AG09319 (cell line): ENCODE data around the gene ARID1A.

Experiments
- DNase-seq: peaks from one replicate; pipeline ENCODE4 v3.0.0-alpha.2; 2010; ENCODE audit warnings: low read depth; ENCODE audit errors: extremely low read depth
- CTCF ChIP-seq: IDR thresholded peaks from 2 replicates; pipeline ENCODE4 v1.5.1; 2011; ENCODE audit warnings: low read depth, mild to moderate bottlenecking, inconsistent platforms, low read length, moderate library complexity

The ARID1A gene

DNA sequence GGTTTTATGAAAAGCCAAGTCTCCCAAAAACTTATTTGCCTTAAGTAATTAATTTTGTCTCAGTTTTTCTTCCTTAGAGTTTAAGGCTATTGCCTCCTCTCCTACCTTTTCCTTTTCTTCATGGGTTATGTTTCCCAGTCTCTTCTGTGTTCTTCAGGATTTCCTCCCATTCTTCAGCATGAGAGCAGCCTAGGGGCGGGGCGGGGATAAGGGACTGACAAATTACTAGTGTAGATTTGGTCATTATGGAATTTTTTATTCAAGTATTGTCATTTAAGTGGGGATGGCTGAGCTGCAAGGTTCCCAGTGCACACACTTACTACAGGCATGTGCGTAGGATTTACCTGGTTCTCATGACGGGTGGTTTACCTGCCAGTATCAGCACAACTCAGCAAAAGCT is 56.7 kb downstream of the ARID1A start:
- no peak for DNase-seq
- TF ChIP-seq CTCF = no peak

GRCh38 chr1:26754086-26754874 is 58.5 kb downstream of the ARID1A start:
- DNase-seq = no peak

GRCh38 chr1:26758358-26758757 is 62.5 kb downstream of the ARID1A start:
- TF ChIP-seq CTCF = no peak
- DNase-seq = no peak

More at GRCh38 chr1:26754086-26754874, 58.5 kb downstream of the ARID1A start:
- TF ChIP-seq CTCF = no peak

DNA sequence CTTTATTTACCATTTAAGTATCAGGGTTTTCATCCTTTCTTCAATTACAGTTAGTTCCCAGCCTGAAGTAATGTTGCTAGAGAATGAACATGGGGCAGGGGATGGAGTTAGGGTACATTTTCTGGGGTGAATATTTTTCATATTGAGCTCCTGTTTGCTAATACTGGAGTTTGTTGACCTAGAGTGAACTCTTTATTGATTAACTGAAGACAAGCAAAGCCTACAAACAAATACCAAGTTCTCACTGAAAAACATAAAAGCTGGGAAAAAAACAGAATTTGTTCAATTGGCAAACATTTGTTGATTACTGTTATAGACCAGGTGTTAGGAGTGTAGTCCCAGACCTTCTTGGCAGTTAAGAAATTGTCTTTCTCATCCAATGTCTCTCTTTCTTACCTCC is 63.7 kb downstream of the ARID1A start:
- no peak for DNase-seq
- TF ChIP-seq CTCF = no peak

GRCh38 chr1:26761217-26761616 is 65.4 kb downstream of the ARID1A start:
- DNase-seq = no peak
- TF ChIP-seq CTCF = no peak

DNA sequence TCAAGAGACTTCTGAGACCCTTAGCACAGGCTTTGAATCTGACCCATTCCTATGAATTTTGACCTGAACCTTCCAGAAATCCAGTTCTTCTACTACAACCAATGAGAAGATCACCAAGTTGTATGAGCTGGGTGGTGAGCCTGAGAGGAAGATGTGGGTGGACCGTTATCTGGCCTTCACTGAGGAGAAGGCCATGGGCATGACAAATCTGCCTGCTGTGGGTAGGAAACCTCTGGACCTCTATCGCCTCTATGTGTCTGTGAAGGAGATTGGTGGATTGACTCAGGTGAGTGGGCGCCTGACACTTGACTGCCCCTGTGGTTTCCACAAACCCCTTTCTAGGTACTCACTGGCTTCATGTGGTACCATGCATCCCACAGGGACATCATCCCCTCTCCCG is 71.9 kb downstream of the ARID1A start:
- no peak for DNase-seq
- TF ChIP-seq CTCF = no peak

GRCh38 chr1:26768755-26769154 is 72.9 kb downstream of the ARID1A start:
- TF ChIP-seq CTCF = no peak
- peak; percentile 49 for DNase-seq
